NOMO-1 (cell line): Measurements from ENCODE around the gene TEKT2.

Source experiments
- DNase-seq, 2 experiments: peaks; one replicate each; lab custom pipeline; 2025; ENCODE audit not compliant: unreplicated experiment in 2 of 2; lab: John Stamatoyannopoulos, UW

The TEKT2 gene

GRCh38 chr1:36101546-36101945 is 17.7 kb downstream of the TEKT2 start:
- DNase-seq: no peak

- DNase-seq: no peak
These were observed 22.4 kb downstream of the TEKT2 start for GRCh38 chr1:36106269-36106668.

- DNase-seq: no peak
These were observed 23.5 kb downstream of the TEKT2 start for GRCh38 chr1:36107394-36107793.

- no peak for DNase-seq
These were observed 24.4 kb downstream of the TEKT2 start for GRCh38 chr1:36108314-36108713.

- DNase-seq: no peak
These were observed 25.3 kb downstream of the TEKT2 start for GRCh38 chr1:36109041-36109679.

- no peak for DNase-seq
These were observed 27.3 kb downstream of the TEKT2 start for GRCh38 chr1:36111151-36111550.

GRCh38 chr1:36112823-36113222 is 28.9 kb downstream of the TEKT2 start:
- DNase-seq: no peak

- DNase-seq: no peak
These were observed 30.5 kb downstream of the TEKT2 start for GRCh38 chr1:36114371-36114770.

GRCh38 chr1:36115200-36115669 is 31.3 kb downstream of the TEKT2 start:
- no peak for DNase-seq

- no peak for DNase-seq
These were observed 32.0 kb downstream of the TEKT2 start for GRCh38 chr1:36115931-36116330.

- no peak for DNase-seq
These were observed 33.0 kb downstream of the TEKT2 start for GRCh38 chr1:36116901-36117300.

- DNase-seq: no peak
These were observed 34.7 kb downstream of the TEKT2 start for GRCh38 chr1:36118447-36119204.

- DNase-seq: no peak
These were observed 35.6 kb downstream of the TEKT2 start for GRCh38 chr1:36119456-36119855.

GRCh38 chr1:36122062-36123030 is 38.5 kb downstream of the TEKT2 start:
- no peak for DNase-seq

- peak; percentile 79 to 93 for DNase-seq
These were observed 39.5 kb downstream of the TEKT2 start for GRCh38 chr1:36123356-36123755.

- no peak for DNase-seq
These were observed 40.7 kb downstream of the TEKT2 start for GRCh38 chr1:36124404-36125128.

- no peak for DNase-seq
These were observed 41.5 kb downstream of the TEKT2 start, which contains the start of gene COL8A2 for GRCh38 chr1:36125129-36125991. TSS of gene COL8A2 (minus strand) at chr1:36125222. CDS start at chr1:36100242, 24,980 bp downstream.

- DNase-seq: no peak
These were observed 42.3 kb downstream of the TEKT2 start for GRCh38 chr1:36126005-36126716.
